Measurements from ENCODE around the gene TRAK1. TPM values are rescaled to one million over a fixed set of nuclear protein-coding genes. Genes with fewer than 3 reads are reported as not detected.
A peak's percentile ranks its signal among the peaks of the same experiment; 100 is the strongest.

The TRAK1 gene
- total and polyA plus RNA-seq, 10 of the 15 experiments (the other 5 are each of a cell fraction or from before 2014, with no cell fraction given) = 6.6 to 46.2 (median 23.7) TPM

GRCh38 chr3:42192334-42193200, 101.4 kb downstream of the TRAK1 start (continued):
- TF ChIP-seq SKIL (IDR thresholded peaks at IDR 0.05; ENCODE audit: low read depth, poor library complexity, severe bottlenecking) (peak; percentile 48), POLR2AphosphoS5 (IDR thresholded peaks at IDR 0.05; ENCODE audit: low read length) (0 out of 2 replicates have a peak, but pooled peaks have one; percentile 22), IKZF1 (conservative IDR thresholded peaks at IDR 0.05) (peak; percentile 71), IKZF2 (IDR thresholded peaks at IDR 0.05) (peak; percentile 78 to 86; a peak in 2 of 4 replicates), CBFB (IDR thresholded peaks at IDR 0.05; ENCODE audit: low read depth) (peak; percentile 73), BHLHE40 (IDR thresholded peaks at IDR 0.05; ENCODE audit: borderline replicate concordance in 1 of 2, low read depth in 2 of 2, low read length in 1 of 2) (peak; percentile 33 to 46; a peak in 3 of 4 replicates), MTA3 (IDR thresholded peaks at IDR 0.05; ENCODE audit: borderline replicate concordance, low read length) (0 out of 2 replicates have a peak, but pooled peaks have one; percentile 75), MTA2 (IDR thresholded peaks at IDR 0.05; ENCODE audit: low read depth) (0 out of 2 replicates have a peak, but pooled peaks have one; percentile 42), FOXM1 (IDR thresholded peaks at IDR 0.05; ENCODE audit: low read depth, low read length) (peak; percentile 53; the same call in 1 of the 2 replicates), USF1 (IDR thresholded peaks at IDR 0.05; ENCODE audit: borderline replicate concordance, extremely low read length, insufficient read depth, low read depth, low read length) (peak; percentile 20), CEBPB (IDR thresholded peaks at IDR 0.05; ENCODE audit: borderline replicate concordance in 1 of 2, low read depth in 2 of 2, low read length in 2 of 2) (0 out of 4 replicates have a peak, but pooled peaks of 1 of the 2 experiments have one; percentile 55), MEF2A (IDR thresholded peaks at IDR 0.05; ENCODE audit: insufficient read depth, low read depth, low read length) (no peak), JUNB (IDR thresholded peaks at IDR 0.05) (no peak; the same call in none of the 2 replicates), NFIC (IDR thresholded peaks at IDR 0.05; ENCODE audit: low read depth, low read length) (peak; percentile 72), CREB1 (IDR thresholded peaks at IDR 0.05; ENCODE audit: low read depth) (peak; percentile 76), BCL11A (IDR thresholded peaks at IDR 0.05; ENCODE audit: low read depth, low read length) (no peak), DPF2 (IDR thresholded peaks at IDR 0.05) (peak; percentile 54; the same call in 1 of the 2 replicates), CBX3 (IDR thresholded peaks at IDR 0.05; ENCODE audit: borderline replicate concordance, low read depth) (no peak), ASH2L (IDR thresholded peaks at IDR 0.05; ENCODE audit: borderline replicate concordance, low read depth) (no peak), RELB (IDR thresholded peaks at IDR 0.05; ENCODE audit: low read depth) (peak; percentile 56; the same call in 1 of the 2 replicates), SIX5 (IDR thresholded peaks at IDR 0.05; ENCODE audit: low read depth, low read length, severe bottlenecking) (no peak), SPI1 (IDR thresholded peaks at IDR 0.05; ENCODE audit: borderline replicate concordance, insufficient read depth, low read depth, low read length) (peak; percentile 87; the same call in 1 of the 2 replicates), EED (IDR thresholded peaks at IDR 0.05; ENCODE audit: low read depth) (peak; percentile 86), RUNX3 (IDR thresholded peaks at IDR 0.05; ENCODE audit: low read length) (peak; percentile 98)

Measured in GM12878 (cell line).